Measurements from ENCODE around the gene CELSR1. TPM values are rescaled to one million over a fixed set of nuclear protein-coding genes. Genes with fewer than 3 reads are reported as not detected.

CELSR1 gene
- total and polyA plus RNA-seq, 2 donors from 2014 or later, result 15.7 to 49.9 TPM

GRCh38 chr22:46410291-46410808 is 127.1 kb downstream of the CELSR1 start:
- H3K36me3 ChIP-seq (ENCODE audit: control insufficient read depth in 2 of 3, insufficient read depth in 3 of 3, low read length in 3 of 3), result no peaks in the 10 kb centered on the region
- TF ChIP-seq, protein P1, sequence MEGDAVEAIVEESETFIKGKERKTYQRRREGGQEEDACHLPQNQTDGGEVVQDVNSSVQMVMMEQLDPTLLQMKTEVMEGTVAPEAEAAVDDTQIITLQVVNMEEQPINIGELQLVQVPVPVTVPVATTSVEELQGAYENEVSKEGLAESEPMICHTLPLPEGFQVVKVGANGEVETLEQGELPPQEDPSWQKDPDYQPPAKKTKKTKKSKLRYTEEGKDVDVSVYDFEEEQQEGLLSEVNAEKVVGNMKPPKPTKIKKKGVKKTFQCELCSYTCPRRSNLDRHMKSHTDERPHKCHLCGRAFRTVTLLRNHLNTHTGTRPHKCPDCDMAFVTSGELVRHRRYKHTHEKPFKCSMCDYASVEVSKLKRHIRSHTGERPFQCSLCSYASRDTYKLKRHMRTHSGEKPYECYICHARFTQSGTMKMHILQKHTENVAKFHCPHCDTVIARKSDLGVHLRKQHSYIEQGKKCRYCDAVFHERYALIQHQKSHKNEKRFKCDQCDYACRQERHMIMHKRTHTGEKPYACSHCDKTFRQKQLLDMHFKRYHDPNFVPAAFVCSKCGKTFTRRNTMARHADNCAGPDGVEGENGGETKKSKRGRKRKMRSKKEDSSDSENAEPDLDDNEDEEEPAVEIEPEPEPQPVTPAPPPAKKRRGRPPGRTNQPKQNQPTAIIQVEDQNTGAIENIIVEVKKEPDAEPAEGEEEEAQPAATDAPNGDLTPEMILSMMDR (IDR thresholded peaks at IDR 0.05; ENCODE audit: borderline replicate concordance, extremely low read depth, insufficient read depth), result no peak
- no peak overlapping the region for H3K9ac ChIP-seq (ENCODE audit: low read length in 3 of 3)
- H3K9me3 ChIP-seq (ENCODE audit: control insufficient read depth in 2 of 3, insufficient read depth in 1 of 3, low read length in 3 of 3), result no peaks in the 10 kb centered on the region
- intact Hi-C loops (cut with DNase I), result no loop called here
- no peak overlapping the region for H3K4me3 ChIP-seq (ENCODE audit: low read length in 3 of 3)
- DNase-seq (no peak), FAIRE-seq (no peak)
- no peaks in the 10 kb centered on the region for H3K27me3 ChIP-seq (ENCODE audit: control insufficient read depth, insufficient read depth, low read length)
- H3K4me1 ChIP-seq (ENCODE audit: control insufficient read depth in 2 of 3, insufficient read depth in 2 of 3, low read depth in 1 of 3, low read length in 3 of 3), result no peaks in the 10 kb centered on the region
- H3K27ac ChIP-seq (ENCODE audit: low read depth in 2 of 2, low read length in 2 of 2), result no peak overlapping the region

DNA sequence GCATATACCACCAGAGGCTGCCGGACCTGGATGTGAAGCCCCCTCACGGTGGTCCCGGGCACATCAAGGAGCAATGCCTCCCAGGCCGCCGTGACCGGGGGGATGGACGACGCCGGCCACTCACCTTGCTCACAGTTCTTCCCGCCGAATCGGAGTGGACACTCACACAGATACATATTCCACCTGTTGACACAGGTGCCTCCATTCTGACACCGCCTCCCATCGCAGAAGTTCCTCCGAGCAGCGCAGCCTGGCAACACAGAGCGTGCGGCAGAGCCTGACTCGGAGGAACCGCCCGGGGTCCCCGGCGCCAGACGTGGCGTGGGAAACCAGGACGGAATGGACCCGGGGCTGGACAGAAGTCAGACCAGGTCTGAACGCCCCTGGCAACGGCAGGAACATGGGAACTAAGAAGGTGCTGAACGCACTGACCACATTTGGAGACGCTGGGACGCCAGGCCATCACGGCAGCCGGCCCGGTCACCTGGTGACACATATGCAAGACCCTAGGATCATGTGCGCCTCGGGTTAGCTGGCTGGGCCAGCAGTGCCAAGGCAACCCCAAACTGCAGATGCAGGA is 127.7 kb downstream of the CELSR1 start:
- no peak for DNase-seq
- no peaks in the 10 kb centered on the region for H3K27me3 ChIP-seq (ENCODE audit: control insufficient read depth, insufficient read depth, low read length)
- H3K4me1 ChIP-seq (ENCODE audit: control insufficient read depth in 2 of 3, insufficient read depth in 2 of 3, low read depth in 1 of 3, low read length in 3 of 3), result no peaks in the 10 kb centered on the region

GRCh38 chr22:46408568-46409506 is 128.6 kb downstream of the CELSR1 start:
- DNase-seq (peak in 4 of 5 donors; percentile 58 to 74 (median 66)), FAIRE-seq (no peak)
- H3K9ac ChIP-seq (ENCODE audit: low read length in 3 of 3), result no peak overlapping the region
- no peaks in the 10 kb centered on the region for H3K4me1 ChIP-seq (ENCODE audit: control insufficient read depth in 2 of 3, insufficient read depth in 2 of 3, low read depth in 1 of 3, low read length in 3 of 3)
- no peaks in the 10 kb centered on the region for H3K36me3 ChIP-seq (ENCODE audit: control insufficient read depth in 2 of 3, insufficient read depth in 3 of 3, low read length in 3 of 3)
- TF ChIP-seq, protein P1 (IDR thresholded peaks at IDR 0.05; ENCODE audit: borderline replicate concordance, extremely low read depth, insufficient read depth), result no peak
- H3K27me3 ChIP-seq (ENCODE audit: control insufficient read depth, insufficient read depth, low read length), result no peaks in the 10 kb centered on the region
- H3K4me3 ChIP-seq (ENCODE audit: low read length in 3 of 3), result no peak overlapping the region
- intact Hi-C loops (cut with DNase I), result no loop called here
- H3K27ac ChIP-seq (ENCODE audit: low read depth in 2 of 2, low read length in 2 of 2), result no peak overlapping the region
- no peaks in the 10 kb centered on the region for H3K9me3 ChIP-seq (ENCODE audit: control insufficient read depth in 2 of 3, insufficient read depth in 1 of 3, low read length in 3 of 3)

More for the DNA sequence above, 127.7 kb downstream of the CELSR1 start:
- Histone ChIP-seq H3K9ac (ENCODE audit: low read length in 3 of 3) (no peak overlapping the region), H3K36me3 (ENCODE audit: control insufficient read depth in 2 of 3, insufficient read depth in 3 of 3, low read length in 3 of 3) (no peaks in the 10 kb centered on the region), H3K9me3 (ENCODE audit: control insufficient read depth in 2 of 3, insufficient read depth in 1 of 3, low read length in 3 of 3) (no peaks in the 10 kb centered on the region), H3K4me3 (ENCODE audit: low read length in 3 of 3) (no peak overlapping the region), H3K27ac (ENCODE audit: low read depth in 2 of 2, low read length in 2 of 2) (no peak overlapping the region)
- intact Hi-C loops (cut with DNase I), result no loop called here
- TF ChIP-seq, protein P1 (IDR thresholded peaks at IDR 0.05; ENCODE audit: borderline replicate concordance, extremely low read depth, insufficient read depth), result no peak
- FAIRE-seq, result no peak

Data from kidney (tissue), 14 donors.